GM23248 (cell line): ENCODE data around the gene TMEM184C.

ENCODE experiments used
- EZH2 ChIP-seq: fragments of 200-600 bp; sonication (generic); IDR thresholded peaks from 2 replicates; pipeline ENCODE4 v1.6.1; 2018; ENCODE audit warnings: antibody characterized with exemption, mild to moderate bottlenecking; ENCODE audit not compliant: insufficient read depth, poor library complexity, severe bottlenecking
- EZH2phosphoT487 ChIP-seq: fragments of 200-600 bp; sonication (generic); IDR thresholded peaks from 2 replicates; pipeline ENCODE4 v1.6.1; 2018; ENCODE audit warnings: antibody characterized with exemption, moderate library complexity, mild to moderate bottlenecking, low read depth; ENCODE audit not compliant: insufficient read depth

DNA sequence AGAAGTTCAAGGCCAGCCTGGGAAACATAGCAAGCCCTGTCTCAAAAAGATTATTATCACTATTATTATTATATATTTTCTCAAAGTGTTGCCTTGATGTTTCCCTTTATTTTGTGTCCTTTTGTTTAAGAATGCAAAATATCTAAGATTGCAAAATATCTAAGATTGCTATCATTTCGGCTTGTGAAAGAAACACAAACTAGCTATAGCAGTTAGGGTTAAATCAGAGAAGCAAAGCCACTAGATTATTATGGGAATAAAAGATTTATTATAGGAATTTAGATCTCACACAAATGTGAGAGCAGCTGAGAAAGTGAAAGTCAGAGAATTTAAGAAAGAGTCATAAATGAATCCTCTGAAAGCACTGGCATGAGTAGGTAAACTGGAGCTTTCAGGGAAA lies 18.0 kb upstream of the TMEM184C start:
- TF ChIP-seq EZH2 (no peak), EZH2phosphoT487 (no peak)
